ENCODE data around the gene HLA-E. TPM values are rescaled to one million over a fixed set of nuclear protein-coding genes. Genes with fewer than 3 reads are reported as not detected.
"Not testable (repeated sequence)": the region's sequence is repeated elsewhere in the genome, so short reads cannot be mapped to it uniquely, and the experiment has no call there.

HLA-E gene
- total RNA-seq, 1 donor from 2014 or later, result 170 TPM

GRCh38 chr6:30487926-30488325, 1.4 kb upstream of the HLA-E start:
- peaks cover 24% of the 10 kb centered on the region for H3K36me3 Mint-ChIP-seq (ENCODE audit: unreplicated experiment)
- H3K4me1 Mint-ChIP-seq (ENCODE audit: unreplicated experiment), result peaks cover 16% of the 10 kb centered on the region
- no peaks in the 10 kb centered on the region for H3K9me3 Mint-ChIP-seq (ENCODE audit: unreplicated experiment)
- no peak for DNase-seq (ENCODE audit: extremely low spot score, unreplicated experiment)
- peaks cover 18% of the 10 kb centered on the region for H3K27me3 Mint-ChIP-seq (ENCODE audit: unreplicated experiment)
- H3K4me3 Mint-ChIP-seq (ENCODE audit: unreplicated experiment), result no peak overlapping the region
- TF ChIP-seq CTCF (IDR thresholded peaks at IDR 0.05), result no peak
- H3K27ac Mint-ChIP-seq (ENCODE audit: unreplicated experiment), result no peak overlapping the region

GRCh38 chr6:30488697-30489080, 620 bp upstream of the HLA-E start:
- Mint-ChIP-seq H3K4me1 (ENCODE audit: unreplicated experiment) (peaks cover 16% of the 10 kb centered on the region), H3K27me3 (ENCODE audit: unreplicated experiment) (peaks cover 11% of the 10 kb centered on the region), H3K36me3 (ENCODE audit: unreplicated experiment) (peaks cover 29% of the 10 kb centered on the region), H3K27ac (ENCODE audit: unreplicated experiment) (peak overlapping the region; percentile 97), H3K4me3 (ENCODE audit: unreplicated experiment) (peak overlapping the region; percentile 88)
- H3K9me3 Mint-ChIP-seq (ENCODE audit: unreplicated experiment); DNase-seq (ENCODE audit: extremely low spot score, unreplicated experiment): not testable (repeated sequence)

- TF ChIP-seq CTCF (IDR thresholded peaks at IDR 0.05), result no peak
- Mint-ChIP-seq H3K9me3 (ENCODE audit: unreplicated experiment) (no peaks in the 10 kb centered on the region), H3K36me3 (ENCODE audit: unreplicated experiment) (peaks cover 33% of the 10 kb centered on the region), H3K4me1 (ENCODE audit: unreplicated experiment) (peaks cover 22% of the 10 kb centered on the region), H3K27ac (ENCODE audit: unreplicated experiment) (peak overlapping the region; percentile 97), H3K27me3 (ENCODE audit: unreplicated experiment) (peaks cover 11% of the 10 kb centered on the region), H3K4me3 (ENCODE audit: unreplicated experiment) (peak overlapping the region; percentile 88)
- peak; percentile 85 for DNase-seq (ENCODE audit: extremely low spot score, unreplicated experiment)
Measured at GRCh38 chr6:30490026-30490876, 942 bp downstream of the HLA-E start.

- H3K4me1 Mint-ChIP-seq (ENCODE audit: unreplicated experiment), result peaks cover 22% of the 10 kb centered on the region
- not testable (repeated sequence) for H3K27me3 Mint-ChIP-seq (ENCODE audit: unreplicated experiment); H3K4me3 Mint-ChIP-seq (ENCODE audit: unreplicated experiment); H3K9me3 Mint-ChIP-seq (ENCODE audit: unreplicated experiment)
- H3K36me3 Mint-ChIP-seq (ENCODE audit: unreplicated experiment), result peaks cover 33% of the 10 kb centered on the region
- peak overlapping the region; percentile 18 for H3K27ac Mint-ChIP-seq (ENCODE audit: unreplicated experiment)
- peak; percentile 69 for DNase-seq (ENCODE audit: extremely low spot score, unreplicated experiment)
Measured at GRCh38 chr6:30491291-30491953, 2.1 kb downstream of the HLA-E start.

- H3K27ac Mint-ChIP-seq (ENCODE audit: unreplicated experiment), result no peak overlapping the region
- peaks cover 6% of the 10 kb centered on the region for H3K27me3 Mint-ChIP-seq (ENCODE audit: unreplicated experiment)
- H3K4me1 Mint-ChIP-seq (ENCODE audit: unreplicated experiment), result peaks cover 22% of the 10 kb centered on the region
- H3K9me3 Mint-ChIP-seq (ENCODE audit: unreplicated experiment), result no peaks in the 10 kb centered on the region
- H3K4me3 Mint-ChIP-seq (ENCODE audit: unreplicated experiment), result no peak overlapping the region
- H3K36me3 Mint-ChIP-seq (ENCODE audit: unreplicated experiment), result peaks cover 33% of the 10 kb centered on the region
- peak; percentile 44 for DNase-seq (ENCODE audit: extremely low spot score, unreplicated experiment)
- TF ChIP-seq CTCF (IDR thresholded peaks at IDR 0.05), result no peak
Measured at GRCh38 chr6:30491991-30492952, 3.0 kb downstream of the HLA-E start.

Data from osteocyte (in vitro differentiated cells).